Right atrium auricular region (tissue), 2 donors: ENCODE results near the gene SELENOO. TPM values are rescaled to one million over a fixed set of nuclear protein-coding genes. Genes with fewer than 3 reads are reported as not detected.
A peak's percentile ranks its signal among the peaks of the same experiment; 100 is the strongest.

Experiments used
- DNase-seq: peaks from one replicate; pipeline ENCODE4 v3.0.0-alpha.2; 2019; ENCODE audit warnings: low spot score
- H3K27ac ChIP-seq, 2 donors: fragments of 200-600 bp; sonication (generic); 1 replicate in 1 of 2; 2 replicates in 1 of 2; pipeline ENCODE4 v1.5.1; 2016 to 2019
- H3K27me3 ChIP-seq, 2 donors: fragments of 200-600 bp; sonication (generic); one replicate each; pipeline versions ENCODE4 v1.5.1 to v1.6.0; 2017 to 2019
- H3K36me3 ChIP-seq: fragments of 200-600 bp; sonication (generic); one replicate; pipeline ENCODE4 v1.5.1; 2016
- H3K4me1 ChIP-seq, 2 donors: fragments of 200-600 bp; sonication (generic); one replicate each; pipeline versions ENCODE4 v1.5.1 to v1.6.0; 2017 to 2019
- H3K4me3 ChIP-seq, 2 donors: fragments of 200-600 bp; sonication (generic); 1 replicate in 1 of 2; 2 replicates in 1 of 2; pipeline ENCODE4 v1.5.1; 2017 to 2019; ENCODE audit warnings: mild to moderate bottlenecking in 1 of 2, moderate library complexity in 1 of 2
- H3K9me3 ChIP-seq, 2 donors: fragments of 200-600 bp; sonication (generic); one replicate each; pipeline ENCODE4 v1.5.1; 2019
- total RNA-seq, 2 donors: library from RNA; depleted of rRNA; stranded (reverse); fragments of >200 nt; gene quantifications; one replicate each; pipeline ENCODE4 v1.1.0, GENCODE V29; 2016
- TF ChIP-seq, protein P1 (sequence below), 2 donors: fragments of 200-600 bp; sonication (generic); IDR thresholded peaks; one replicate each; pipeline ENCODE4 v1.5.1; 2019; ENCODE audit warnings: antibody characterized with exemption in 2 of 2

The SELENOO gene
- total RNA-seq, 2 donors from 2014 or later, result 18.0 to 20.0 TPM

DNA sequence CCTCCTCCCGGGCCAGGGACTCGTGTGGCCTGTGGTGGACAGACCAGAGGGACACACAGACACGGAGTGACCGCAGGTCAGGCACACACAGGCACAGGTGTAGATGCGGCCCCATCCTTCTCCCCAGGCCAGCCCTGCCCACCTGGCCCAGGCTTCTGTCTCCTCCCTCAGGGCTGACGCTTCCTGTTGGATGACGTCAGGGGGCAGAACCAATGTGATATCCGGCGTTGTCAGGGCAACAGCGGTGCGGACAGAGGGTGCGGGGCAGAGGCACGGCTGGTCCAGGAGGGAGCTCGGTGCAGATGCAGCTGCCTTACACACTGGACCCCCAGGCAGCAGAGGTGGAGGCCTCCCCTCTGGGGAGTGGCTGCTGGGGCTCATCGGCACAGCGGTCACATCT lies 46.9 kb downstream of the SELENOO start:
- no peak overlapping the region for H3K4me3 ChIP-seq
- TF ChIP-seq, protein P1, sequence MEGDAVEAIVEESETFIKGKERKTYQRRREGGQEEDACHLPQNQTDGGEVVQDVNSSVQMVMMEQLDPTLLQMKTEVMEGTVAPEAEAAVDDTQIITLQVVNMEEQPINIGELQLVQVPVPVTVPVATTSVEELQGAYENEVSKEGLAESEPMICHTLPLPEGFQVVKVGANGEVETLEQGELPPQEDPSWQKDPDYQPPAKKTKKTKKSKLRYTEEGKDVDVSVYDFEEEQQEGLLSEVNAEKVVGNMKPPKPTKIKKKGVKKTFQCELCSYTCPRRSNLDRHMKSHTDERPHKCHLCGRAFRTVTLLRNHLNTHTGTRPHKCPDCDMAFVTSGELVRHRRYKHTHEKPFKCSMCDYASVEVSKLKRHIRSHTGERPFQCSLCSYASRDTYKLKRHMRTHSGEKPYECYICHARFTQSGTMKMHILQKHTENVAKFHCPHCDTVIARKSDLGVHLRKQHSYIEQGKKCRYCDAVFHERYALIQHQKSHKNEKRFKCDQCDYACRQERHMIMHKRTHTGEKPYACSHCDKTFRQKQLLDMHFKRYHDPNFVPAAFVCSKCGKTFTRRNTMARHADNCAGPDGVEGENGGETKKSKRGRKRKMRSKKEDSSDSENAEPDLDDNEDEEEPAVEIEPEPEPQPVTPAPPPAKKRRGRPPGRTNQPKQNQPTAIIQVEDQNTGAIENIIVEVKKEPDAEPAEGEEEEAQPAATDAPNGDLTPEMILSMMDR (IDR thresholded peaks at IDR 0.05), result no peak
- no peaks in the 10 kb centered on the region for H3K36me3 ChIP-seq
- no peak overlapping the region for H3K27ac ChIP-seq
- no peaks in the 10 kb centered on the region for H3K27me3 ChIP-seq
- peaks cover 0 to 55% of the 10 kb centered on the region in 2 donors for H3K4me1 ChIP-seq
- no peak for DNase-seq
- H3K9me3 ChIP-seq, result no peaks in the 10 kb centered on the region

DNA sequence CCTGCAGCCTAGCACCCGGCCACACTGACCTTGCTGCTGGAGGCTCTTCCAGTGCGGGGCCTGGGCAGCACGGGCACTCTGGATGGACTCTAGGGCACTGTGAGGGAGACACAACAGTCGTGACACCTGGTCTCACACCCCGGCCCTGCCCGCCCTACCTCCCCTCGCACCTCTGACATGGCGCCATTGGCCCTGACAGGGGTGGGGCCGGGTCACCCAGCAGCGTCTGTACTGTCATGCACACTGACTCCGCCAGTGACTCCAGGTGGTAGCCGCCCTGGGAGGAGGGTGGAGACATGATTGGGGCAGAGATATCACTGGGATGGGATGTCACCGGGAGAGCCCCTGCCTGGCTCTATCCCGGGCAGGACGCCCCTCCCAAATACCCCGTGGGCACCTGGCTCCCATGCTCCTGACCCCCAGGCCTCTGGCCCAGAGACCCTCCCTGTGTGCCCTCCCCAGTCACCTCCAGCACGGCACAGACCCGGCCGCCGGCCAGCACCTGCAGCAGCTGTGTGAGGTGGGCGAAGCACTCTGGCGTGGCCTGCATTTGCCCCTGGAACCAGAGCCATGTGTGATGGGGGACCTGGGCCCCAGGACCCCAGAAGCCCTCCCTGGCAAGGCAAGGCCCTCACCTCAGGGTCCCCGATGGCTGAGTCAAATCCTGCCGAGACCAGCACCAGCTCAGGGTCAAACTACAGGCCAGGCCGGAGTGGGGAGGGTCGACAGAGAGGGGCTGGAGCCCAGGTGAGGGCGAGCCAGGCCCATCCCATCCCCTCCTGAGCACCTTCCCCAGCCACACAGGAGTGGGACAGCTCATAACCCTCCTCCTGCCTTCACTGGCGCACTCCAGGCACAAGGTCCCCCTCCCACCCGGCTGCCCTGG lies 47.6 kb downstream of the SELENOO start:
- Histone ChIP-seq H3K27ac (no peak overlapping the region), H3K4me1 (peaks cover 0 to 48% of the 10 kb centered on the region in 2 donors), H3K9me3 (no peaks in the 10 kb centered on the region), H3K27me3 (no peaks in the 10 kb centered on the region), H3K4me3 (no peak overlapping the region), H3K36me3 (no peaks in the 10 kb centered on the region)
- TF ChIP-seq, protein P1 (IDR thresholded peaks at IDR 0.05), result no peak
- DNase-seq, result no peak

DNA sequence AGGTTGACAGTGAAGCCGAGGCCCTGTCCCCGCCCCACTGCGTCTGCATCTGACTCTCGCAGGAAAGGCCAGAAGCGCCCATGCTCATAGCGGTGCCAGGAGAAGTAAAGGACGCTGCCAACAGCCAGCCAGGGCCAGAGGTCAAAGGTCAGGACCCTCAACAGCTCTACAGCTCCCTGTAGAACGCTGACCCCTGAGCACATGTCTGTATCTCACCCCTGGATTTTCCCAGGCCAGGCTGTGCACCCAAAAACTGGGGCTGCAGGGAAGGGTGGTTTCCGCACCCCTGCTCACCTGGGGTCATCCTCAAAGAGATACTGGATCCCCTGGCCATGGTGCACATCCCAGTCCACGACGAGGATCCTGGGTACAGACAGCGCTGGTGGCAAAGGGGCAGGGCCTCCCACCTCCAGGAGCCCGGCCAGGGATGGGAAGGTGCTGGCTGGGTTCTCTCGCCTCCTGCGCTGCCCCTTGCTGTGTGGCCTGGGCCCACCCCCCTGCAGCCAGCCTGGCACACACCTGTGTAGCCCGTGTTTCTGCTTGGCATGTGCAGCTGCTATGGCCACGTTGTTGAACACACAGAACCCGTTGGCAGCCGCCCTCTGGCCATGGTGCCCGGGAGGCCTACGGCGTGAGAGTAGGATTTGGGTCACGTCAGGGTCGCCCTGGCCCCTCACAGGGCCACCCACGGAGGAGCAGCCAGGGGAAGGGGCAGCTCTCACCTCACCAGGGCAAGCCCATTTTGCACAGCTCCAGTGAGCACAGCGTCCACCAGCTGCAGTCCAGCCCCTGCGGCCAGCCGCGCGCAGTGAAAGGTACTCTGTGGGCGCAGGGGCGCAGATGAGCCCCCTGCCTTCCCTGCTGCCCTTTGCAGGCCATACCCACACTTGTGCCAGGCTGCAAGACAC lies 48.8 kb downstream of the SELENOO start:
- Histone ChIP-seq H3K4me3 (peak overlapping the region in 1 of 2 donors; percentile 64), H3K27me3 (no peaks in the 10 kb centered on the region), H3K36me3 (no peaks in the 10 kb centered on the region), H3K9me3 (no peaks in the 10 kb centered on the region), H3K4me1 (peaks cover 0 to 38% of the 10 kb centered on the region in 2 donors), H3K27ac (no peak overlapping the region)
- TF ChIP-seq, protein P1 (IDR thresholded peaks at IDR 0.05), result no peak
- no peak for DNase-seq

DNA sequence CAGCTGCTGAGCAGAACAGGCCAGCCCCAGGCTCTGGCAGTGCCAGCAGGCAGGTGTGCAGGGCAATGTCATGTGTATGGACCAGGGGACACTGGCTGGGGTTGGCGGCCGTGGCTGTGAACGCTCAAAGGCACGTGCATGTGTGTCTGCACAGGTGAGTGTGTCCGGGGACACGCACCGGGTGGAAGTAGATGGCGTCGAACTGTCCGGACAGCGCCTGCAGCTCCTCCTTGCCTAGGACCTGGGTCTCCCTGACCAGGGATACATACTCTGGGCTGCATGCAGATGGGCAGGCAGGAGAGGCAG lies 49.4 kb downstream of the SELENOO start:
- H3K27ac ChIP-seq, result no peak overlapping the region
- H3K4me1 ChIP-seq, result peaks cover 0 to 38% of the 10 kb centered on the region in 2 donors
- H3K9me3 ChIP-seq, result no peaks in the 10 kb centered on the region
- no peak for DNase-seq
- TF ChIP-seq, protein P1 (IDR thresholded peaks at IDR 0.05), result no peak
- H3K36me3 ChIP-seq, result no peaks in the 10 kb centered on the region
- H3K27me3 ChIP-seq, result no peaks in the 10 kb centered on the region
- peak overlapping the region; percentile 57 to 64 for H3K4me3 ChIP-seq

DNA sequence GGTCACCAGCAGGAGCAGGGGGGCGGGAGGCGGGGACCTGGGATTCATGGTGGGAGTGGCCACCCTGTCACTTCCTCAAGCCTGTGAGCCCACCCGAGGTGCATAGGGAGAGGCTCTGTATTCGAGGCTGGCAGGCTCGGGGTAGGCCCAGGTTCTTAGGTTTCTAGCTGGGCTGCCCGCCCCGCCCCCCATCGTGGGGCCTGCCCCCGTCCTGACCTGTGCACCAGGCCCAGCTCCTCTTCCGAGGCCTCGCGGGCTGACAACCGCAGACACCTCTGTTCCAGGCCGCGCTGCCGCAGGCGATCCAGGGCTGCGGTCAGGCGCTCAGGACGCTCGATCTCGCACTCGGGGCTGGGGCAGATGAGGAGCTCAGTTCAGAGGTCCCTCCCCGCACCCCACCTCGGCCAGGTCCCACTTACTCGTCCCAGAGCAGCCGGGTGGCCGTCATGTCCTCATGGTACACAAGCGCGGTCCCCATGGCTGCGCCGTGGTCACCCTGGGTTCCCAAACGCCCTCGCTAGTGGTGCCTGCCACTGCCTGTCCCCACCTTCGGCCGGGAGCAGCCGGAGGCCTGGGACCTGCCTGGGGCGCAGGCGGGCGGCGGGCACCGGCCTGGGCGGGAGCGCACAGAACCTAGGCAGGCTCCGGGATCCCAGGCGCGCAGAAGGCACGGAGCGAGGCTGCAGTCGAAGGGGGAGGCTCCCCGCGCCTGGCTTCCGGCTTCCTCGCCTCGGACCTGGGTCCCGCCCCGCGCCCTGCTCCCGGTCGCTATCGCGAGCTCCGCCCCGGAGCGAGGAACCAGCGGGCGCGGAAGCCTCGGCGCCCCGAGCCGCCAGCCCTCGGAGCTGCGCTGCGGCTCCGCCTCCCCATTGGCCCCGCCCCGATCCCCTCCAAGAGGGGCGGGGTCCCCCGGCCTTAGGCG lies 50.0 kb downstream of the SELENOO start, which contains the start of gene HDAC10:
TSS of gene HDAC10 (minus strand) at position 711 of the 922 bp plus-strand sequence. CDS start at position 478, 233 bp downstream.
- H3K4me1 ChIP-seq, result peaks cover 0 to 32% of the 10 kb centered on the region in 2 donors
- H3K36me3 ChIP-seq, result no peaks in the 10 kb centered on the region
- no peaks in the 10 kb centered on the region for H3K9me3 ChIP-seq
- TF ChIP-seq, protein P1 (IDR thresholded peaks at IDR 0.05), result no peak
- peak within 1 kb of the TSS; percentile 57 to 64 for H3K4me3 ChIP-seq
- H3K27me3 ChIP-seq, result no peaks in the 10 kb centered on the region
- DNase-seq, result no peak
- H3K27ac ChIP-seq, result peak within 1 kb of the TSS; percentile 40 to 54
